Endometrial microvascular endothelial cells (primary cell): Measurements from ENCODE around the gene COPE. TPM values are rescaled to one million over a fixed set of nuclear protein-coding genes. Genes with fewer than 3 reads are reported as not detected.

ENCODE experiments used
- in situ Hi-C: cut with HindIII; loops from 2 replicates; pipeline ENCODE4 v1.10.0; 2017; ENCODE audit warnings: low sequenced_read_pairs, low pct_unique_long_range_greater_than_20kb; ENCODE audit errors: inconsistent ontology term
- total RNA-seq: library from RNA; depleted of rRNA; stranded (reverse); fragments of >200 nt; gene quantifications from one replicate; pipeline ENCODE4 v1.2.3, GENCODE V29; 2015; ENCODE audit errors: inconsistent ontology term

Gene COPE
- total RNA-seq, 1 donor from 2014 or later = 281 TPM

GRCh38 chr19:18859676-18860301 lies 59.4 kb downstream of the COPE start:
- in situ Hi-C loops = no loop called here

GRCh38 chr19:18858906-18859646 lies 60.1 kb downstream of the COPE start:
- in situ Hi-C loops = no loop called here

- in situ Hi-C loops = no loop called here
Measured at GRCh38 chr19:18857223-18857622, 62.0 kb downstream of the COPE start.

GRCh38 chr19:18856385-18857126 lies 62.6 kb downstream of the COPE start:
- in situ Hi-C loops = no loop called here

GRCh38 chr19:18855647-18856384 lies 63.4 kb downstream of the COPE start:
- in situ Hi-C loops = no loop called here

- in situ Hi-C loops = no loop called here
Measured at GRCh38 chr19:18854982-18855381, 64.2 kb downstream of the COPE start.

- in situ Hi-C loops = no loop called here
Measured at GRCh38 chr19:18853755-18854427, 65.3 kb downstream of the COPE start.

- in situ Hi-C loops = no loop called here
Measured at GRCh38 chr19:18852648-18853047, 66.5 kb downstream of the COPE start.

GRCh38 chr19:18851673-18852325 lies 67.4 kb downstream of the COPE start:
- in situ Hi-C loops = no loop called here

GRCh38 chr19:18850471-18851375 lies 68.5 kb downstream of the COPE start:
- in situ Hi-C loops = no loop called here

- in situ Hi-C loops = no loop called here
Measured at GRCh38 chr19:18849838-18850400, 69.3 kb downstream of the COPE start.

Other genes with a start within 250 kb of the COPE start
- gene CRTC1, start 235.7 kb downstream of the COPE start, total RNA-seq = 2.3 TPM
- not detected for gene COMP, start 128.1 kb downstream of the COPE start, total RNA-seq
- gene UPF1, start 87.4 kb downstream of the COPE start, total RNA-seq = 51.3 TPM
- gene CERS1, start 23.2 kb downstream of the COPE start, total RNA-seq = not detected
- gene DDX49, start 328 bp upstream of the COPE start, total RNA-seq = 97.8 TPM
- gene HOMER3, start 21.8 kb upstream of the COPE start, total RNA-seq = 80.6 TPM
- gene SUGP2, start 114.1 kb upstream of the COPE start, total RNA-seq = 19.5 TPM
- 63.6 TPM for gene ARMC6, start 114.2 kb upstream of the COPE start, total RNA-seq
- gene SLC25A42, start 144.6 kb upstream of the COPE start, total RNA-seq = 1.2 TPM
- 25.1 TPM for gene TMEM161A, start 219.1 kb upstream of the COPE start, total RNA-seq